Trophoblast cell (in vitro differentiated cells and primary cell): Measurements from ENCODE around the gene GALNT16. TPM values are rescaled to one million over a fixed set of nuclear protein-coding genes. Genes with fewer than 3 reads are reported as not detected.
"Not testable (repeated sequence)": the region's sequence is repeated elsewhere in the genome, so short reads cannot be mapped to it uniquely, and the experiment has no call there.

Experiments used
- DNase-seq, 2 donors: peaks; one replicate each; pipeline ENCODE4 v3.0.0-alpha.2; 2016
- H2AFZ ChIP-seq: 2 replicates; pipeline ENCODE4 v1.6.1; 2013; ENCODE audit warnings: low read length, moderate library complexity, mild to moderate bottlenecking; ENCODE audit not compliant: insufficient read depth, poor library complexity
- H2AK5ac ChIP-seq: 2 replicates; pipeline ENCODE4 v1.6.1; 2013; ENCODE audit warnings: mild to moderate bottlenecking, low read length
- H2BK120ac ChIP-seq: 2 replicates; pipeline ENCODE4 v1.6.1; 2013; ENCODE audit warnings: low read length, mild to moderate bottlenecking, moderate library complexity; ENCODE audit not compliant: insufficient read depth, poor library complexity
- H2BK12ac ChIP-seq: 2 replicates; pipeline ENCODE4 v1.6.1; 2013; ENCODE audit warnings: mild to moderate bottlenecking, low read length, moderate library complexity
- H2BK5ac ChIP-seq: 2 replicates; pipeline ENCODE4 v1.6.1; 2013; ENCODE audit warnings: low read length, low read depth, moderate library complexity, mild to moderate bottlenecking; ENCODE audit not compliant: poor library complexity
- H3K14ac ChIP-seq: 2 replicates; pipeline ENCODE4 v1.6.1; 2013; ENCODE audit warnings: mild to moderate bottlenecking, low read length
- H3K18ac ChIP-seq: 2 replicates; pipeline ENCODE4 v1.6.1; 2013; ENCODE audit warnings: mild to moderate bottlenecking, low read length
- H3K23ac ChIP-seq: 2 replicates; pipeline ENCODE4 v1.6.1; 2013; ENCODE audit warnings: low read length
- H3K27ac ChIP-seq: 2 replicates; pipeline ENCODE4 v1.5.1; 2013; ENCODE audit warnings: low read depth, mild to moderate bottlenecking, inconsistent platforms, low read length, moderate library complexity
- H3K27me3 ChIP-seq: 2 replicates; pipeline ENCODE4 v1.6.1; 2013; ENCODE audit warnings: inconsistent platforms, mild to moderate bottlenecking, low read length, moderate library complexity; ENCODE audit not compliant: insufficient read depth
- H3K36me3 ChIP-seq, 2 experiments: 1 replicate in 1 of 2; 2 replicates in 1 of 2; pipeline ENCODE4 v1.6.1; 2013; ENCODE audit warnings: low read length in 2 of 2, mild to moderate bottlenecking in 2 of 2, moderate library complexity in 1 of 2; ENCODE audit not compliant: insufficient read depth in 2 of 2, control insufficient read depth in 1 of 2
- H3K4ac ChIP-seq: 2 replicates; pipeline ENCODE4 v1.6.1; 2013; ENCODE audit warnings: low read depth, mild to moderate bottlenecking, low read length, moderate library complexity
- H3K4me1 ChIP-seq, 2 experiments: 1 replicate in 1 of 2; 2 replicates in 1 of 2; pipeline ENCODE4 v1.6.1; 2013; ENCODE audit warnings: low read length in 2 of 2, mild to moderate bottlenecking in 2 of 2, moderate library complexity in 1 of 2; ENCODE audit not compliant: insufficient read depth in 2 of 2, control insufficient read depth in 1 of 2
- H3K4me2 ChIP-seq: 2 replicates; pipeline ENCODE4 v1.6.1; 2013; ENCODE audit warnings: inconsistent platforms, mild to moderate bottlenecking, low read length, moderate library complexity
- H3K4me3 ChIP-seq: 2 replicates; pipeline ENCODE4 v1.5.1; 2013; ENCODE audit warnings: mild to moderate bottlenecking, low read depth, low read length, inconsistent platforms
- H3K79me1 ChIP-seq: one replicate; pipeline ENCODE4 v1.6.1; 2013; ENCODE audit warnings: low read length
- H3K79me2 ChIP-seq: 2 replicates; pipeline ENCODE4 v1.6.1; 2013; ENCODE audit warnings: low read length, mild to moderate bottlenecking; ENCODE audit not compliant: control insufficient read depth, insufficient read depth, poor library complexity
- H3K9ac ChIP-seq: 2 replicates; pipeline ENCODE4 v1.6.1; 2013; ENCODE audit warnings: mild to moderate bottlenecking, low read length
- H3K9me3 ChIP-seq: 2 replicates; pipeline ENCODE4 v1.6.1; 2013; ENCODE audit warnings: low read depth, mild to moderate bottlenecking, control low read depth, inconsistent platforms, low read length; ENCODE audit not compliant: insufficient read depth
- H4K12ac ChIP-seq: 2 replicates; pipeline ENCODE4 v1.6.1; 2013; ENCODE audit warnings: low read depth, mild to moderate bottlenecking, low read length, moderate library complexity
- H4K8ac ChIP-seq: 2 replicates; pipeline ENCODE4 v1.6.1; 2013; ENCODE audit warnings: low read depth, mild to moderate bottlenecking, low read length, moderate library complexity
- H4K91ac ChIP-seq: one replicate; pipeline ENCODE4 v1.6.1; 2013; ENCODE audit warnings: low read depth, mild to moderate bottlenecking, low read length, moderate library complexity
- WGBS: extraction: QIAGEN DNeasy Blood & Tissue Kit; methylation state at CpG from one replicate; pipeline ENCODE4 v1.1.7; 2013; ENCODE audit warnings: missing lambda C conversion rate; ENCODE audit not compliant: insufficient read length, insufficient coverage; ENCODE audit errors: extremely low coverage; 5-methylcytosine and 5-hydroxymethylcytosine counted together
- polyA plus RNA-seq: library from polyadenylated mRNA; stranded (reverse); fragments of 200-250 nt; gene quantifications from 2 replicates; pipeline ENCODE4 v1.2.3, GENCODE V29; 2013

GALNT16 gene
- polyA plus RNA-seq, result 0.46 and 0.52 TPM in 2 replicates

GRCh38 chr14:69259527-69260189 is at the start of gene GALNT16:
Gene GALNT16, plus strand, starts transcription at chr14:69260158. Its CDS starts 133 bp downstream, at chr14:69260291.
- H3K23ac ChIP-seq, result no peak within 1 kb of the TSS
- H3K14ac ChIP-seq, result no peak within 1 kb of the TSS
- peaks cover 2% of the 10 kb centered on the region for H3K9me3 ChIP-seq
- H4K12ac ChIP-seq, result no peak within 1 kb of the TSS
- DNase-seq, result peak in 1 of 2 donors; percentile 19
- H2AK5ac ChIP-seq, result no peak within 1 kb of the TSS
- no peak within 1 kb of the TSS for H3K9ac ChIP-seq
- H3K4me3 ChIP-seq, result peak within 1 kb of the TSS; percentile 70
- H3K36me3 ChIP-seq, result no peaks in the 10 kb centered on the region
- H3K18ac ChIP-seq, result no peak within 1 kb of the TSS
- H2BK5ac ChIP-seq, result no peak within 1 kb of the TSS
- no peaks in the 10 kb centered on the region for H3K79me1 ChIP-seq
- H3K4ac ChIP-seq, result no peak within 1 kb of the TSS
- H2AFZ ChIP-seq, result no peak within 1 kb of the TSS
- H2BK12ac ChIP-seq, result no peak within 1 kb of the TSS
- H3K4me2 ChIP-seq, result peak within 1 kb of the TSS; percentile 94
- H3K27ac ChIP-seq, result no peak within 1 kb of the TSS
- H3K4me1 ChIP-seq, result peaks cover 10 to 13% of the 10 kb centered on the region in 2 experiments
- H3K79me2 ChIP-seq, result no peaks in the 10 kb centered on the region
- no peak within 1 kb of the TSS for H4K91ac ChIP-seq
- no peak within 1 kb of the TSS for H2BK120ac ChIP-seq
- no CpG with 5 or more reads among the region's 74 CpGs for WGBS
- no peak within 1 kb of the TSS for H4K8ac ChIP-seq
- peaks cover 40% of the 10 kb centered on the region for H3K27me3 ChIP-seq

- no peak overlapping the region for H3K18ac ChIP-seq
- no peak overlapping the region for H4K91ac ChIP-seq
- no peak overlapping the region for H2BK120ac ChIP-seq
- no peak overlapping the region for H3K4me3 ChIP-seq
- H4K8ac ChIP-seq, result no peak overlapping the region
- H2BK5ac ChIP-seq, result no peak overlapping the region
- no peak overlapping the region for H4K12ac ChIP-seq
- no peak overlapping the region for H3K27ac ChIP-seq
- H3K23ac ChIP-seq, result no peak overlapping the region
- H2AFZ ChIP-seq, result no peak overlapping the region
- no peaks in the 10 kb centered on the region for H3K27me3 ChIP-seq
- DNase-seq, result no peak
- no peak overlapping the region for H3K4me2 ChIP-seq
- H2AK5ac ChIP-seq, result no peak overlapping the region
- H3K9ac ChIP-seq, result no peak overlapping the region
- no CpG with 5 or more reads among the region's 2 CpGs for WGBS
- H3K79me2 ChIP-seq, result no peaks in the 10 kb centered on the region
- no peak overlapping the region for H2BK12ac ChIP-seq
- peaks cover 0 to 3% of the 10 kb centered on the region in 2 experiments for H3K36me3 ChIP-seq
- H3K9me3 ChIP-seq, result no peaks in the 10 kb centered on the region
- H3K4ac ChIP-seq, result no peak overlapping the region
- no peak overlapping the region for H3K14ac ChIP-seq
- no peaks in the 10 kb centered on the region for H3K4me1 ChIP-seq
- no peaks in the 10 kb centered on the region for H3K79me1 ChIP-seq
These were observed 45.6 kb upstream of the GALNT16 start for GRCh38 chr14:69214393-69214792.

- H3K23ac ChIP-seq, H2BK5ac ChIP-seq, H2BK12ac ChIP-seq, H3K4me2 ChIP-seq, H3K9me3 ChIP-seq, H3K4me1 ChIP-seq, H2AK5ac ChIP-seq, H3K79me2 ChIP-seq, H4K91ac ChIP-seq, H4K12ac ChIP-seq, H3K79me1 ChIP-seq, H3K4me3 ChIP-seq, H3K27ac ChIP-seq, H3K9ac ChIP-seq, H2BK120ac ChIP-seq, H3K4ac ChIP-seq, H4K8ac ChIP-seq, H3K18ac ChIP-seq, H2AFZ ChIP-seq, DNase-seq, H3K14ac ChIP-seq, H3K27me3 ChIP-seq, H3K36me3 ChIP-seq: not testable (repeated sequence)
- no CpG with 5 or more reads among the region's 3 CpGs for WGBS
These were observed 42.3 kb upstream of the GALNT16 start for GRCh38 chr14:69217663-69218062.

- Histone ChIP-seq H3K4me2 (no peak overlapping the region), H3K23ac (no peak overlapping the region), H3K4me1 (no peaks in the 10 kb centered on the region), H3K79me1 (no peaks in the 10 kb centered on the region), H4K91ac (no peak overlapping the region), H2AK5ac (no peak overlapping the region), H3K9me3 (no peaks in the 10 kb centered on the region), H3K79me2 (no peaks in the 10 kb centered on the region), H2BK5ac (no peak overlapping the region), H3K27me3 (no peaks in the 10 kb centered on the region), H3K4ac (no peak overlapping the region), H2AFZ (no peak overlapping the region), H3K14ac (no peak overlapping the region), H4K8ac (no peak overlapping the region), H3K36me3 (peaks cover 0 to 1% of the 10 kb centered on the region in 2 experiments), H2BK120ac (no peak overlapping the region), H3K18ac (no peak overlapping the region), H3K27ac (no peak overlapping the region), H4K12ac (no peak overlapping the region), H2BK12ac (no peak overlapping the region), H3K9ac (no peak overlapping the region), H3K4me3 (no peak overlapping the region)
- no CpG with 5 or more reads among the region's 4 CpGs for WGBS
- no peak for DNase-seq
These were observed 35.0 kb upstream of the GALNT16 start for GRCh38 chr14:69224946-69225345.
